ENCODE results near the gene SDC3.

Gene SDC3

DNA sequence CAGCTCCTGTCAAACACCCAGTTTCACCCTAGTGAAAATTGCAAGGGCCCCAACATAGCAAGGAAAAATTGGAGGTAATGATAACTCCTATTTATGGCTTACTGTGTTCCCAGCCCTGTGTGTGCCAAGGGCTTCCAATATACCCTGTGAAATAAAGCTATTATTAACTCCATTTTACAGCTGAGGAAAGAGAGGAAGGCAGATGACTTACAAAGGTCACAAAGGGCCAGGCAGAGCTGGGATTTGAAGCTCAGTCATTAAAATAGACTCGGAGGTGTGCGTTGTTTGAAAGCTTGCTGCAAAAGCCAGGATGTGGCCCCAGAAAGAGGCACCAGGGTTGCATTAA lies 20.2 kb upstream of the SDC3 start:
- DNase-seq (ENCODE audit: low spot score), result no peak

GRCh38 chr1:30928171-30928570 lies 19.6 kb upstream of the SDC3 start:
- DNase-seq (ENCODE audit: low spot score), result no peak

- no peak for DNase-seq (ENCODE audit: low spot score)
These were observed 18.9 kb upstream of the SDC3 start for GRCh38 chr1:30927448-30927847.

DNA sequence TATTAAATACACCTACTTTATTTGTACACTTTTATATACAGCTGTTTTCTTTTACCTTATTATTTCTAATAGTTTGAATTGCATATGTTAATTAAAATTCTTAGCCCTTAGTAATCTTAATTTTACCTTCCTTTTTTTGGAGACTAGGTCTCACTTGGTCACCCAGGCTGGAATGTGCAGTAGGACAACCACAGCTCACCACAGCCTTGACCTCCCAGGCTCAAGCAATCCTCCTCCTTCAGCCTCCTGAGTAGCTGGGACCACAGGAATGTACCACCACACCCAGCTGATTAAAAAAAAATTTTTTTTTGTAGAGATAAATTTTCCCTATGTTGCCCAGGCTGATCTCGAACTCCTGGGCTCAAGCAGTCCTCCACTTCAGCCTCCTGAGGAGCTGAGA lies 15.0 kb upstream of the SDC3 start:
- DNase-seq (ENCODE audit: low spot score), result no peak

- no peak for DNase-seq (ENCODE audit: low spot score)
These were observed 12.3 kb upstream of the SDC3 start for GRCh38 chr1:30920827-30921226.

DNA sequence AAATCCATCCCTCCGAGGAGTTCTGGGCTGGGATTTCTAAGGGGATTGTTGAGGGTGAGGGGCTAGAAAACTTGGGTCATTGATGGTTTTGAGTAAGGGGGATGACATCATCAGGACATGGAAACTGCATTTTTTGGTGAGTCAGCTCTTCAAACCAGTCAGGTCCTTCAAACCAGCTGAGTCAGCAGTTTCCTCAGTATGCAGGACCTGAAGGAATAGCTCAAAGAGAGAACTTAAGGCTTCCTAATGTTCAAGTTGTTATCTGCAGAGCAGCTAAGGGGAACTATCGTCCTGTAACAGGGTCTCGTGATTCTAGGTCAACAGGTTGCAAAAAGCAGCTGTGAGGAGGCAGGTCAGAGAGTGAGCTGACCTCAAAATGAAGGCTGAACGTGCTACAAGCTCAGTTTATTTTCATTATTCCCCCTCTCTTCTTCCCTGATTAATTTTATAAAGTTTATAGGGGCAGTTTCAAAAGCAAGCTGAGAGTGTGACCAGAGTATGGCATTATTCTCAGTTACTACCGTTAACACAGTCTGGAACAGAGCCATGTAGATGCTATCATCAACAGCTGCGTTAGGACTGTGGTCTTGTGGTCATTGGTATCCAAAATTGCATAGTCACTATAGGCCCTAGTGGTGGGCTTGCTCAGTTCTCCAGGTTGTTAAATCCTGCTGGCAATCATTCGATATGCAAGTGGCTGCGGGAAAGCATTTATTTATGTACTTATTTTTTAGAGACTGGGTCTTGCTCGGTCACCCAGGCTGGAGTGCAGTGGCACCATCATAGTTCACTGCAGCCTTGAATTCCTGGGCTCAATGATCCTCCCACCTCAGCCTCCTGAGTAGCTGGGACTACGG lies 10.7 kb upstream of the SDC3 start:
- peak; percentile 71 for DNase-seq (ENCODE audit: low spot score)

- no peak for DNase-seq (ENCODE audit: low spot score)
These were observed 7.7 kb upstream of the SDC3 start for GRCh38 chr1:30916296-30916695.

GRCh38 chr1:30915491-30916230 lies 7.1 kb upstream of the SDC3 start:
- DNase-seq (ENCODE audit: low spot score), result no peak

GRCh38 chr1:30914931-30915330 lies 6.4 kb upstream of the SDC3 start:
- no peak for DNase-seq (ENCODE audit: low spot score)

- no peak for DNase-seq (ENCODE audit: low spot score)
These were observed 6.0 kb upstream of the SDC3 start for GRCh38 chr1:30914587-30914922.

GRCh38 chr1:30912913-30913652 lies 4.5 kb upstream of the SDC3 start:
- no peak for DNase-seq (ENCODE audit: low spot score)

DNA sequence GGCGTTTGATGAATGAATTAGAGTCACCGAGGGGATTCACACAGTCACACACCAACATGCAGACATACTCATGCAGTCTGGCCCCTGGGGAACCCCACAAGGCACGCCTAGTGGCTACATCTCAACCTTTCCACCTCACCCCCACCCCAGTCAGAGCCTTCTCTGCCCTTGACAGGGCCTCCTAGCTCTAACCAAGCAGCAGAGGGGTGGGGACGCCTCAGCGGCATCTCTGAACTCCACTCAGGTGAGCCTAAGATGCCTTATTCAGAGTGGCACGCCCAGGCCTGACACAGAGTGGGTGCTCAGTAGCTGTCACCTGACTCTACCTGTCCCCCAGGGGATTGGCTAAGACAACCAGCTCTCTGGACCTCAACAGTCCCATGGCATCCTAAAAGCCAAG lies 3.7 kb upstream of the SDC3 start:
- DNase-seq (ENCODE audit: low spot score), result no peak

DNA sequence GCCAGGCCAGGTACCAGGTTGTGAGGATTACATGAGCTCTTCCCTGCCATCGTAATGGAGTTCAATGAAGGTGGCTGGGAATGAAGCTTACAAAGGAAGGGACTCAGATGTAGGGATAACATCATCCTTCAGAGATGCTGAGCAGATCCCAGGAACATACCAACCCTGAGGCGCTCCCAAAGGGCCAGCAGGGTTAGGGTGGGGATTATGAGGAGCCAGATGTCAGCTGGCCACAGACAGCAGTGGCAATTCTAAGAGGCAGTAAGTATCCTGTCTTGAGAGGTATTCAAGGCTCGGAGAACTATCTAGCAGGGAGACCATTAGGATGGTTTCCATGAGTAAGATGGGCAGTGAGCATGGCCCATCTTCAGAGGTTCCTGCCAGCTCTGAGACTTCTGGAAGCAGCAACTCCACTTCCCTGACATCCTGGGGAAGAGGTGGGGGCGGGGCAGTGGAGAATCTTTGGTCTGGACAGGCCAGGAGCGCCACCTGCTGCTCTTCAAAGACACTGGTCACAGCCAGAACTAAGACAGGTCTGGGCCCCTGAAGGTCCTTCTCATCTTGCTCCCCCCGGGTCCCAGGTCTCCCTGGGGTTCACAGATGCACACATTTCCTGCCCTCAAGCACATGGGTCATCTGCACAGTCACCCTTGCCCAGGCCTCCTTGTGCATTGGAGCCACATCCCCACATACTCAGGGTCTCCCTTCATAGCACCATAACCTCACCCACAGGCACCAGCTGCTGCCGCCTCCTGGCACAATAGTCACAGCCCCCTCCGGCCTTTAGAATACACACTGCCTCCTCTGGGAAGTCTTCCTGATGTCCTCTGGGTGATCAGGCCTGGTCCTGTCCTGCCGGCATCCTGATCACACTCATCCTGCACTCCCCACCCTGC lies 2.7 kb upstream of the SDC3 start:
- DNase-seq (ENCODE audit: low spot score), result peak; percentile 81

- no peak for DNase-seq (ENCODE audit: low spot score)
These were observed 959 bp upstream of the SDC3 start for GRCh38 chr1:30909365-30910068.

DNA sequence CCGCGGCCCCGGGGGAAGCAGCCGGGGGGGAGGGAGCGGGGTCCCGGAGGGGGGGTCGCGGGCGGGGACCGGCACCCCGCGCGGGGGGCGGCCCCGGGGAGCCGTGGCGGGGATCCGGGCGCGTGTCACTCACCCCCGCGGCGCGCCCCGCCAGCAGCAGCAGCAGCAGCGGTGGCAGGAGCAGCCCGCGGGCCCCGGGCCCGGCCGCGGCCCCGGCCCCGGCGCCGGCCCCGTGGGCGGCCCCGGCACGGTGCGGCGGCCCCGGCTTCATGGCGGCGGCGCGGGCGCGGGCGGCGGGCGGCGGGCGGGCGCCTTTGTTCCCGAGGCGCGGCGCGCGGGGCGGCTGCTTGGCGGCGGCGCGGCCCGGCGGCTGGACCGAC lies 252 bp downstream of the SDC3 start:
- no peak for DNase-seq (ENCODE audit: low spot score)

- DNase-seq (ENCODE audit: low spot score), result no peak
These were observed 860 bp downstream of the SDC3 start for GRCh38 chr1:30907481-30908315.

DNA sequence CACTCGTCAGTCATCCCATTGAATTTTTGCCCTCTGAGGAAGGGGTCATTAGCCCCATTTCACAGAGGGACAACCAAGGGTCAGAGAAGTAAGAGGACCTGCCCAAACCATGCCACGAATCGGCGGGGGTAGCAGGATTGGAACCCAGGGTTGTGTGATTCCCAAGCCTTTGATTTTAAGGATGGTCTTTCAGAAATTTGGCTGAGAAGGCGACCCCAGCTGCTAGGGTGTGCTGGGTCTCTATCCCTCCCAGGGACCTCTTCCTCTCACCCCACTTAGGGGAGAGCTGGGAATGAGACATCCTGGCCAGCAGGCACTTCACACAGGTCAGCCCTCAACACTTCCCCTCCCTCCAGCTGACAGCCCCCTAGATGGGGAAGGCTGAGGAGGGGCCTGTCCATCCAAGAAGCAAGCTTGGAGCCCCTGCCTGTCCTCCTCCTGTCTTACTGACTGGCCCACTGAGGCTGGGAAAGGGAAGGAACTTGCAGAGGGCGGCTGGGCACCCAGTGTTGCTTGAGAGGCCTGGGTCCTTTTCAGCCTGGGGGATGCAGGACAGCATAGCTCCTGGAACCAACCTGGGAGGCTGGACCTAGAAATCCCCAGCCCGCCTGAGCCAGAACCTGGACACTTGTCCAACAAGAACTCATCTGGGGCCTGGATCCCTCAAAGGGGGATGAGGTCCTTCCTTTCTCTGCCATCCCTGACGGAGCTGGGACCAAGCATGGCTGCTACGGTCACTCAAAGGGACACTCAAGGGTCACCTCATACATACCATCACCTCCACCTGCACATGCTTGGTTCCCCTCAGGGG lies 1.7 kb downstream of the SDC3 start:
- no peak for DNase-seq (ENCODE audit: low spot score)

DNA sequence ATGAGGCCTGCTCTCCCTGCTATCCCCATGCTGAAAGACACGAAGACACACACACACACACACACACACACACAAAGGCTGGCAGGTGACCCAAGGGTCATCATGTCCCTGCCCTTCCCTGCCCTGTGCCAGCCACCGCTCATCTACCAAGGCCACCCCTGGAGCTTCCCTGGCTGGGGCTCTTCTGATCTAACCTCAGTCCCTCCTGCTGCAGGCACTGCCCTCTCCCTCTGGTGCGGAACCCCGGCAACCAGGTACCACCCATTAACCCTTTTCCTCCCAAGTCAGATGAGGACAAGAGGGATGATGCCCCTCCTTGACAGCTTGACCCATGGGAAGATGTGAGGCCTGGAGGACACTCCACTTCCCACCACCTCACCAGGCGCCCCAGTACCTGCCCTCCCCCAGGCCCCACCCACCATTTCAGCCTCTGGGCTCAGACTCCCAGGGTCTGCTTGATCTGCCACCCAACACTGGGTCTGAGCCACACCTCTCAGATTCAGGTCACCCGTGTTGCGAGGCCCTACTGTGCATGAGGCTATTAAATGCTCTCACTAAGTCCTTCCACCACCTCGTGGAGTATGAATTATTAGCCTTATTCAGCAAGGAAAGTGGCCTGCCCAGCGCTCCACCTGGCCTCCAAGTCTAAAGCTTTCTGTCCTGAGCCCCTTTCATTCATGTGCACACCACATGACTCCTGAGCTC lies 2.5 kb downstream of the SDC3 start:
- DNase-seq (ENCODE audit: low spot score), result no peak

- no peak for DNase-seq (ENCODE audit: low spot score)
These were observed 3.2 kb downstream of the SDC3 start for GRCh38 chr1:30905403-30905802.
